CD4-positive, CD25-positive, alpha-beta regulatory T cell (primary cell): ENCODE measurements around the gene SBDS. TPM values are rescaled to one million over a fixed set of nuclear protein-coding genes. Genes with fewer than 3 reads are reported as not detected.

Experiments used
- polyA plus RNA-seq, 4 donors: library from polyadenylated mRNA; unstranded; fragments of 300-500 nt; fragmentation: Illumina TruSeq; gene quantifications; one replicate each; pipeline ENCODE4 v1.2.3, GENCODE V29; 2021
- total RNA-seq: library from RNA; stranded (reverse); gene quantifications from one replicate; pipeline ENCODE4 v1.2.3, GENCODE V29; 2022

The SBDS gene
- total and polyA plus RNA-seq, 5 donors from 2014 or later, result 74.7 to 285 (median 77.4) TPM

Other genes with a start within 250 kb of the SBDS start
- gene TMEM248, start 74.4 kb downstream of the SBDS start, total RNA-seq, result 87.3 TPM
- 100 to 1,000 TPM; 103 to 152 (median 116) TPM for gene TMEM248, start 74.4 kb downstream of the SBDS start, polyA plus RNA-seq
- 25.7 TPM for gene TYW1, start 1.2 kb upstream of the SBDS start, total RNA-seq
- gene TYW1, start 1.2 kb upstream of the SBDS start, polyA plus RNA-seq, result 10 to 100 TPM; 17.8 to 26.0 (median 19.4) TPM